HEK293 (cell line): ENCODE measurements around the gene UBAC2.

Experiments used
- KLF9 ChIP-seq: fragments of 450-650 bp; formaldehyde crosslinking; IDR thresholded peaks from 2 replicates; pipeline ENCODE4 v1.5.1; 2016; ENCODE audit warnings: missing biosample characterization, missing genetic modification characterization, low read depth
- ZNF311 ChIP-seq: fragments of 450-650 bp; formaldehyde crosslinking; IDR thresholded peaks from 2 replicates; pipeline ENCODE4 v1.5.1; 2017; ENCODE audit warnings: missing biosample characterization, missing genetic modification characterization, borderline replicate concordance
- ZNF530 ChIP-seq: fragments of 450-650 bp; formaldehyde crosslinking; IDR thresholded peaks from 2 replicates; pipeline ENCODE4 v1.5.1; 2016; ENCODE audit warnings: low read depth, missing biosample characterization, missing genetic modification characterization
- ZNF670 ChIP-seq: fragments of 450-650 bp; formaldehyde crosslinking; IDR thresholded peaks from 2 replicates; pipeline ENCODE4 v1.5.1; 2016; ENCODE audit warnings: missing biosample characterization, missing genetic modification characterization, low read depth
- TF ChIP-seq, protein P1 (sequence below): fragments of 450-650 bp; formaldehyde crosslinking; IDR thresholded peaks from 2 replicates; pipeline ENCODE4 v1.5.1; 2016; ENCODE audit warnings: missing biosample characterization, missing genetic modification characterization
- TF ChIP-seq, protein P2 (sequence below): fragments of 450-650 bp; formaldehyde crosslinking; optimal IDR thresholded peaks from 2 replicates; pipeline ENCODE3; 2016; ENCODE audit warnings: missing biosample characterization, mild to moderate bottlenecking, missing genetic modification characterization

DNA sequence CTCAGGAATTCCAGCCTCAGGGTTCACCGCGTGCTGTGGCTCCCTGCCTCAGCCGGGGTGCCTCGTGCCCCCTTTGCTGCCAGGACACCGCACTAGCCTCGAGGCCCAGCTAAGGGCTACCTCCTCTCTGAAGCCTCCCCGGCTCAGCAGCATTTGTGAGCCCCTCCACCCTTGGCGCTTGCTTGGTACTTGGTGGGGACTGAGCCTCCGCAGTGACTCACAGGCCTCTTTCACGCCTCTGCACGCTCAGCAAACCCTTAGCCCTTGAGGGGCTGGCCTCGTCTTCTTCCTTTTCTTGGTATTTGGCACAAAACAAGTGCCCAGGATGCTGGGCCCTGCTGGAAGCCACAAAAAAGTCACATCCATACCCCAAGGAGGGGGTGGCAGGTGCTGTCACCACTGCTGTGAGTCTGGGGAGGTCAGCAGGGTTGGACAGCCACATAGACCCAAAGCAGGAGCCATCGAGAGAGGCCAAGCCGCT, 215.2 kb downstream of the UBAC2 start:
- TF ChIP-seq ZNF311 (tag by site-specific recombination) (no peak), ZNF530 (no peak), KLF9 (tag by site-specific recombination) (no peak), ZNF670 (tag by site-specific recombination) (no peak)
- TF ChIP-seq, protein P1, sequence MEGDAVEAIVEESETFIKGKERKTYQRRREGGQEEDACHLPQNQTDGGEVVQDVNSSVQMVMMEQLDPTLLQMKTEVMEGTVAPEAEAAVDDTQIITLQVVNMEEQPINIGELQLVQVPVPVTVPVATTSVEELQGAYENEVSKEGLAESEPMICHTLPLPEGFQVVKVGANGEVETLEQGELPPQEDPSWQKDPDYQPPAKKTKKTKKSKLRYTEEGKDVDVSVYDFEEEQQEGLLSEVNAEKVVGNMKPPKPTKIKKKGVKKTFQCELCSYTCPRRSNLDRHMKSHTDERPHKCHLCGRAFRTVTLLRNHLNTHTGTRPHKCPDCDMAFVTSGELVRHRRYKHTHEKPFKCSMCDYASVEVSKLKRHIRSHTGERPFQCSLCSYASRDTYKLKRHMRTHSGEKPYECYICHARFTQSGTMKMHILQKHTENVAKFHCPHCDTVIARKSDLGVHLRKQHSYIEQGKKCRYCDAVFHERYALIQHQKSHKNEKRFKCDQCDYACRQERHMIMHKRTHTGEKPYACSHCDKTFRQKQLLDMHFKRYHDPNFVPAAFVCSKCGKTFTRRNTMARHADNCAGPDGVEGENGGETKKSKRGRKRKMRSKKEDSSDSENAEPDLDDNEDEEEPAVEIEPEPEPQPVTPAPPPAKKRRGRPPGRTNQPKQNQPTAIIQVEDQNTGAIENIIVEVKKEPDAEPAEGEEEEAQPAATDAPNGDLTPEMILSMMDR (tag by site-specific recombination), result no peak
- TF ChIP-seq, protein P2, sequence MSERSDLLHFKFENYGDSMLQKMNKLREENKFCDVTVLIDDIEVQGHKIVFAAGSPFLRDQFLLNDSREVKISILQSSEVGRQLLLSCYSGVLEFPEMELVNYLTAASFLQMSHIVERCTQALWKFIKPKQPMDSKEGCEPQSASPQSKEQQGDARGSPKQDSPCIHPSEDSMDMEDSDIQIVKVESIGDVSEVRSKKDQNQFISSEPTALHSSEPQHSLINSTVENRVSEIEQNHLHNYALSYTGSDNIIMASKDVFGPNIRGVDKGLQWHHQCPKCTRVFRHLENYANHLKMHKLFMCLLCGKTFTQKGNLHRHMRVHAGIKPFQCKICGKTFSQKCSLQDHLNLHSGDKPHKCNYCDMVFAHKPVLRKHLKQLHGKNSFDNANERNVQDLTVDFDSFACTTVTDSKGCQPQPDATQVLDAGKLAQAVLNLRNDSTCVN (tag by site-specific recombination), result no peak
